Choroid plexus epithelial cell (primary cell): ENCODE data around the gene PPM1E.
A peak's percentile ranks its signal among the peaks of the same experiment; 100 is the strongest.
"Not testable (repeated sequence)": the region's sequence is repeated elsewhere in the genome, so short reads cannot be mapped to it uniquely, and the experiment has no call there.

Experiments used
- DNase-seq: peaks from one replicate; pipeline ENCODE4 v3.0.0-alpha.2; 2010; ENCODE audit warnings: low read depth
- H3K4me3 ChIP-seq: 2 replicates; pipeline ENCODE4 v1.5.1; 2011; ENCODE audit warnings: low read depth, mild to moderate bottlenecking, control low read depth, low read length, moderate library complexity
- TF ChIP-seq, protein P1 (sequence below): conservative IDR thresholded peaks from 2 replicates; pipeline ENCODE4 v1.5.1; 2011; ENCODE audit warnings: low read depth, mild to moderate bottlenecking, control low read depth, inconsistent platforms, low read length, moderate library complexity

The PPM1E gene

DNA sequence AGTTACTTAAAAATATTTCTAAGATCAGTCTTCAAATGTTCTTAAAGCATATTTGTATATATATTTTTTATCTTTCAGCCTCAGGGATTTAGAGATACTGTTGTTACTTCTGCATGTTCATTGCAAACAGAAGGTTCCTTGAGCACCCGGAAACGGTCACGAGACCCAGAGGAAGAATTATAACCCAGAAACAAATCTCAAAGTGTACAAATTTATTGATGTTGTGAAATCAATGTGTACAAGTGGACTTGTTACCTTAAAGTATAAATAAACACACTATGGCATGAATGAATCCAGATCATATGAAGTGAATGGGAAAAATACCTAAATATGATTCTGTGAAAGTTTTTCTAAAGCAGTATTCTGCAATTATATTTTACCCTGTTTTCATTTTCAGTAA is 21.6 kb upstream of the PPM1E start:
- H3K4me3 ChIP-seq, result no peak overlapping the region
- DNase-seq, result no peak
- TF ChIP-seq, protein P1, sequence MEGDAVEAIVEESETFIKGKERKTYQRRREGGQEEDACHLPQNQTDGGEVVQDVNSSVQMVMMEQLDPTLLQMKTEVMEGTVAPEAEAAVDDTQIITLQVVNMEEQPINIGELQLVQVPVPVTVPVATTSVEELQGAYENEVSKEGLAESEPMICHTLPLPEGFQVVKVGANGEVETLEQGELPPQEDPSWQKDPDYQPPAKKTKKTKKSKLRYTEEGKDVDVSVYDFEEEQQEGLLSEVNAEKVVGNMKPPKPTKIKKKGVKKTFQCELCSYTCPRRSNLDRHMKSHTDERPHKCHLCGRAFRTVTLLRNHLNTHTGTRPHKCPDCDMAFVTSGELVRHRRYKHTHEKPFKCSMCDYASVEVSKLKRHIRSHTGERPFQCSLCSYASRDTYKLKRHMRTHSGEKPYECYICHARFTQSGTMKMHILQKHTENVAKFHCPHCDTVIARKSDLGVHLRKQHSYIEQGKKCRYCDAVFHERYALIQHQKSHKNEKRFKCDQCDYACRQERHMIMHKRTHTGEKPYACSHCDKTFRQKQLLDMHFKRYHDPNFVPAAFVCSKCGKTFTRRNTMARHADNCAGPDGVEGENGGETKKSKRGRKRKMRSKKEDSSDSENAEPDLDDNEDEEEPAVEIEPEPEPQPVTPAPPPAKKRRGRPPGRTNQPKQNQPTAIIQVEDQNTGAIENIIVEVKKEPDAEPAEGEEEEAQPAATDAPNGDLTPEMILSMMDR, result no peak

DNA sequence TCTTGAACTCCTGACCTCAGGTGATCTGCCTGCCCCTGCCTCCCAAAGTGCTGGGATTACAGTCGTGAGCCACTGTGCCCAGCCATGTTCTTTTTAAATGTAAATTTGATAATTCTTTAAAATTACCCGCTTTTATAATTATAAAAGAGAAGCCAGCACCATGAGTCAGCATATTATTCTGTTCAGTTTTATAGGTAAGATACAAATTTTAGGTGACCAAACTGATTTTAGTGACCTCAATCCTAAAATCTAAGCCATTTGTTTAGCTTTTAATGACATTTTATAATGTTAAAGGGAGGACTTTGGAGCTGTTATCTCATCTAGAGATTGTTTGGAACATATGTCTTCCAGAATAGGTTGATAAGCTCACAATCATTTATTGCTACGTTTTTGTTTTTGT is 20.8 kb upstream of the PPM1E start:
- no peak overlapping the region for H3K4me3 ChIP-seq
- DNase-seq, result no peak
- TF ChIP-seq, protein P1, result no peak

DNA sequence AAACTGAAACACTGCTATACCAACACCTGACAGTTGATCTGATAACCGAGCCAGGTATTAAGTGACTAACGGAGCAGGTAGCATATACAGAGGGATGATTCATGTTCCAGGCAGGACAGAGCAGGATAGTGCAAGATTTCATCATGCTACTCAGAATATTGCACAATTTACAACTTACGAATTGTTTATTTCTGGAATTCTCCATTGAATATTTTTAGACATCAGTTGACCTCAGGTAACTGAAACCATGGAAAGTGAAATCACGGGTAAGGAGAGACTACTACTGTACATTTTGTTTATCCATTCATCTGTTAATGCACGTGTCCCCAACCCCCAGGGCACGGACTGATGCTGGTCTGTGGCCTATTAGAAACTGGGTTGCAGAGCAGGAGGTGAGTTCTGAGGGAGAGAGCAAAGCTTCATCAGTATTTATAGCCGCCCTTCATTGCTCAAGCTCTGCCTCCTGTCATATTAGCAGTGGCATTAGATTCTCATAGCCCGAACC is 14.5 kb upstream of the PPM1E start:
- H3K4me3 ChIP-seq, result no peak overlapping the region
- peak; percentile 74 for DNase-seq
- TF ChIP-seq, protein P1, result no peak

DNA sequence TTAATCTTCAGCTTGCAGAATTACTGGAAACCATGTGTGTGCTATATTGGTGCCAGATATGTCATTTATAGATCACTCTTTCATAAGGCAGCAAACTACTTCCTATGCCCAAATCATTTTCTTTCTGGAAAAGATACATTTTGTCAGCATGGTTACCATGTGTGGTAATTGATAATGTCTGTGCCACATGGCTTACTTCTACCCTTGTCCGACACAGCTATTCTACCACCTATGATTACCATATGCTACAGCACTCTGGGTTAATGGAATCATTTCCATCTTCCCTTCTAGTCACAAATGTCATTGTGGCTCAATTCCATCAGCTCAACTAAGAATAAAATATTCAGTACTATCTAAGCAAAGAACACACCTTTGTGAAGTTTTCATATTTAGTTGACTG is 8.0 kb upstream of the PPM1E start:
- no peak for DNase-seq
- TF ChIP-seq, protein P1, result no peak

DNA sequence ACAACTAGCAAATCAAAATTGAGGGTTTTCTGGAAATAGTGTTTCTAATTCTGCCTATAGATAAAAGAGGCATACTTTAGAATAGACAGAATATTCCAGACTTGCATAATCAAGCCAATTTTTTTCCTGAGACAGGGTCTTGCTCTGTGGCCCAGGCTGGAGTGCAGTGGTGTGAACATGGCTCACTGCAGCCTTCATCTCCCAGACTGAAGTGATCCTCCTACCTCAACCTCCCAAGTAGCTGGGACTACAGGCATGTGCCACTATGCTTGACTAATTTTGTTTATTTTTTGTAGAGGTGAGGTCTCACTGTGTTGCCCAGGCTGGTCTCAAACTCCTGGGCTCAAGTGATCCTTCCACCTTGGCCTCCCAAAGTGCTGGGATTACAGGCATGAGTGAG is 6.0 kb upstream of the PPM1E start:
- DNase-seq, H3K4me3 ChIP-seq: not testable (repeated sequence)

More for the DNA sequence above, 8.0 kb upstream of the PPM1E start:
- H3K4me3 ChIP-seq, result no peak overlapping the region

DNA sequence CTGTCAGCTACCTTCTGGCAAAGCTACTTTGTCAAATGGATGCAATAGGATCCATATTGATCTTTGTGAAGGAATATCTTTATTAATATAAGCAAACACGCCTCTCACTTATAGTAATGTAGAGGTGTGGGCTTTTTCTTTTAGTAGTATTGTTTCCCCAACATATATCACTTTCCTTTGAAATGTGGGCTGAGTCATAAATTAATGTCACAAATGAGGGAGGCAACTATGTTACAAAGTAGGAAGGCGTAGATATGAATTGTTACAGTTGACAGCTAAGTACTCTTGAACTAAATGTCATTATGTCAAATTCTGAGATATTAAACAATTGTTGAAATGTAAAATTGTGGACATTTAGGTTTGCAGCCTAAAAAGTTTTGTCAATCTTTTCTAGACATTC is 2.6 kb upstream of the PPM1E start:
- no peak overlapping the region for H3K4me3 ChIP-seq
- no peak for DNase-seq
- TF ChIP-seq, protein P1, result no peak

DNA sequence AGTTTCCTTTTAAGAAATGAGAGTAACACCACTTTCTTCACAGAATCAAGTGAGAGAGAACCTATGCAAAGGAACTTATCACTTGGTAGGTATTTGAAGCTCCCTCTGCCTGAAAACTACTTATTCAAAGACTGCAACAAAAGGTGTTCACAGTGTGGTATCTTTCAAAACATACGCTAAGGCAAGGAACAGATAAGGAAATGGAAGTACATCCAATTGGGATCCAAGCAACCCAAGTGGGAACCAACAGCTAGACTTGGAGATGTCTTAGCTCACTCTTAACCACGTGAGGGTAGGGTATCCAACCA is 431 bp upstream of the PPM1E start:
- no peak for DNase-seq
- H3K4me3 ChIP-seq, result peak overlapping the region; percentile 62
- TF ChIP-seq, protein P1, result no peak
